H1 (cell line): ENCODE results near the gene SFTPB. TPM values are rescaled to one million over a fixed set of nuclear protein-coding genes. Genes with fewer than 3 reads are reported as not detected.

Experiments used
- CTCF ChIA-PET: fragments of 300-600 bp; sonication (Branson Sonifier 250); formaldehyde crosslinking; loops from one replicate; lab custom pipeline; 2021; ENCODE audit not compliant: partially characterized antibody; lab: Charles Lee
- POLR2A ChIA-PET: fragments of 300-600 bp; sonication (Branson Sonifier 250); formaldehyde crosslinking; loops from one replicate; lab custom pipeline; 2021; ENCODE audit warnings: inconsistent platforms; ENCODE audit not compliant: partially characterized antibody; lab: Charles Lee
- DNase-seq, 2 experiments: peaks; one replicate each; pipeline versions ENCODE4 v3.0.0 to v3.0.0-alpha.2; 2010 to 2022; ENCODE audit warnings: low spot score in 2 of 2, low read depth in 1 of 2, mixed read lengths in 1 of 2
- FAIRE-seq: peaks from 2 replicates; lab custom pipeline; 2011; peaks lifted over from hg19 to GRCh38; lab: Jason Lieb, UNC
- H2AFZ ChIP-seq: 2 replicates; pipeline ENCODE4 v1.8.1; 2012; ENCODE audit warnings: low read length, inconsistent platforms
- H2AK5ac ChIP-seq: 2 replicates; pipeline ENCODE4 v1.6.1; 2013; ENCODE audit warnings: low read depth, low read length
- H2BK120ac ChIP-seq: replicated peaks from 2 replicates; pipeline ENCODE3; 2013; ENCODE audit warnings: low read depth, low read length, inconsistent platforms
- H2BK12ac ChIP-seq: 2 replicates; pipeline ENCODE4 v1.6.1; 2013; ENCODE audit warnings: low read depth, low read length
- H2BK15ac ChIP-seq: 2 replicates; pipeline ENCODE4 v1.6.1; 2013; ENCODE audit warnings: low read length
- H2BK20ac ChIP-seq: 2 replicates; pipeline ENCODE4 v1.6.1; 2013; ENCODE audit warnings: low read length
- H2BK5ac ChIP-seq: 2 replicates; pipeline ENCODE4 v1.6.1; 2013; ENCODE audit warnings: low read depth, low read length
- H3K14ac ChIP-seq: 2 replicates; pipeline ENCODE4 v1.6.1; 2013; ENCODE audit warnings: inconsistent platforms; ENCODE audit not compliant: insufficient read length
- H3K18ac ChIP-seq: 2 replicates; pipeline ENCODE4 v1.6.1; 2013; ENCODE audit warnings: low read length; ENCODE audit errors: extremely low read depth
- H3K23ac ChIP-seq: 2 replicates; pipeline ENCODE4 v1.6.1; 2013; ENCODE audit warnings: inconsistent platforms; ENCODE audit not compliant: insufficient read length
- H3K23me2 ChIP-seq: 2 replicates; pipeline ENCODE4 v1.6.1; 2013; ENCODE audit warnings: low read depth, low read length
- H3K27ac ChIP-seq: 2 replicates; pipeline ENCODE4 v1.6.1; 2011; ENCODE audit warnings: low read depth, low read length, inconsistent platforms
- H3K27me3 ChIP-seq, 4 experiments: replicated peaks in 1 of 4; 1 replicate in 1 of 4; 2 replicates in 3 of 4; pipeline versions ENCODE4 v1.6.1 to v1.8.1; 2011 to 2013; ENCODE audit warnings: low read length in 3 of 4, mild to moderate bottlenecking in 3 of 4, inconsistent platforms in 2 of 4, mixed read lengths in 2 of 4, moderate library complexity in 1 of 4; ENCODE audit not compliant: control insufficient read depth in 3 of 4, insufficient read depth in 3 of 4; ENCODE audit errors: extremely low read depth in 1 of 4
- H3K36me3 ChIP-seq, 4 experiments: 2 replicates each; pipeline versions ENCODE4 v1.6.1 to v1.8.1; 2011 to 2013; ENCODE audit warnings: mild to moderate bottlenecking in 4 of 4, low read length in 3 of 4, moderate library complexity in 2 of 4, control low read depth in 1 of 4, inconsistent platforms in 1 of 4; ENCODE audit not compliant: insufficient read depth in 4 of 4, control insufficient read depth in 2 of 4
- H3K4ac ChIP-seq: replicated peaks from 2 replicates; pipeline ENCODE3; 2013; ENCODE audit warnings: low read length, low read depth, mixed read lengths, inconsistent platforms; ENCODE audit not compliant: insufficient read length
- H3K4me1 ChIP-seq, 4 experiments: replicated peaks in 1 of 4; 1 replicate in 1 of 4; 2 replicates in 3 of 4; pipeline versions ENCODE4 v1.6.1 to v1.8.1; 2011 to 2013; ENCODE audit warnings: low read length in 3 of 4, inconsistent platforms in 2 of 4, mixed read lengths in 1 of 4; ENCODE audit not compliant: insufficient read depth in 4 of 4, control insufficient read depth in 3 of 4
- H3K4me2 ChIP-seq, 2 experiments: 2 replicates each; pipeline versions ENCODE4 v1.6.1 to v1.8.1; 2011 to 2013; ENCODE audit warnings: low read depth in 2 of 2, low read length in 2 of 2, control low read depth in 1 of 2, inconsistent platforms in 1 of 2, mild to moderate bottlenecking in 1 of 2; ENCODE audit not compliant: insufficient read depth in 1 of 2
- H3K4me3 ChIP-seq, 4 experiments: fragments of 200-600, 300-600 bp in 1 of 4; sonication (generic), shearing (Covaris generic), sonication (Bioruptor Twin) in 1 of 4; 2 replicates each; pipeline versions ENCODE4 v1.5.1 to v1.8.1; 2011 to 2016; ENCODE audit warnings: low read length in 4 of 4, low read depth in 3 of 4, control low read depth in 2 of 4, inconsistent platforms in 2 of 4, mild to moderate bottlenecking in 2 of 4, mixed read lengths in 1 of 4, moderate library complexity in 1 of 4; ENCODE audit not compliant: insufficient read depth in 2 of 4; ENCODE audit errors: extremely low read depth in 1 of 4
- H3K56ac ChIP-seq: replicated peaks from 2 replicates; pipeline ENCODE3; 2013; ENCODE audit warnings: low read depth, mild to moderate bottlenecking, mixed read lengths, low read length, inconsistent platforms; ENCODE audit not compliant: insufficient read length
- H3K79me1 ChIP-seq: 2 replicates; pipeline ENCODE4 v1.6.1; 2013; ENCODE audit warnings: low read depth, low read length, control low read depth
- H3K79me2 ChIP-seq, 2 experiments: 2 replicates each; pipeline versions ENCODE4 v1.6.1 to v1.8.1; 2012 to 2013; ENCODE audit warnings: low read length in 2 of 2, mild to moderate bottlenecking in 2 of 2, inconsistent platforms in 1 of 2; ENCODE audit not compliant: insufficient read depth in 2 of 2, control insufficient read depth in 1 of 2
- H3K9ac ChIP-seq, 4 experiments: replicated peaks in 1 of 4; 1 replicate in 1 of 4; 2 replicates in 3 of 4; pipeline versions ENCODE4 v1.6.1 to v1.8.1; 2011 to 2013; ENCODE audit warnings: low read depth in 3 of 4, low read length in 3 of 4, control low read depth in 2 of 4, mild to moderate bottlenecking in 2 of 4, moderate library complexity in 2 of 4, inconsistent platforms in 1 of 4; ENCODE audit errors: extremely low read depth in 1 of 4
- H3K9me3 ChIP-seq, 2 experiments: 2 replicates each; pipeline versions ENCODE4 v1.6.1 to v1.8.1; 2012 to 2013; ENCODE audit warnings: mild to moderate bottlenecking in 2 of 2, moderate library complexity in 2 of 2, control low read depth in 1 of 2, inconsistent platforms in 1 of 2, low read depth in 1 of 2, low read length in 1 of 2, mixed read lengths in 1 of 2; ENCODE audit not compliant: insufficient read depth in 2 of 2
- H4K20me1 ChIP-seq, 2 experiments: replicated peaks in 1 of 2; 2 replicates each; pipeline versions ENCODE3 to v1.8.1; 2011 to 2013; ENCODE audit warnings: inconsistent platforms in 2 of 2, low read length in 2 of 2, mild to moderate bottlenecking in 1 of 2; ENCODE audit not compliant: insufficient read depth in 2 of 2, control insufficient read depth in 1 of 2
- H4K5ac ChIP-seq: 2 replicates; pipeline ENCODE4 v1.6.1; 2013; ENCODE audit warnings: low read length, low read depth, mixed read lengths, inconsistent platforms; ENCODE audit not compliant: insufficient read length
- H4K8ac ChIP-seq: 2 replicates; pipeline ENCODE4 v1.8.0; 2013; ENCODE audit warnings: mild to moderate bottlenecking, moderate library complexity, low read length, inconsistent platforms; ENCODE audit not compliant: insufficient read depth; ENCODE audit errors: extremely low read depth
- H4K91ac ChIP-seq: replicated peaks from 2 replicates; pipeline ENCODE3; 2013; ENCODE audit warnings: low read length, mixed read lengths, inconsistent platforms; ENCODE audit not compliant: insufficient read length
- ATF3 ChIP-seq: IDR thresholded peaks from 2 replicates; pipeline ENCODE4 v1.6.1; 2011; ENCODE audit warnings: low read depth, mild to moderate bottlenecking, low read length; ENCODE audit not compliant: insufficient read depth
- BRCA1 ChIP-seq: IDR thresholded peaks from 2 replicates; pipeline ENCODE4 v1.6.1; 2012; ENCODE audit warnings: low read depth, low read length, improper control_type of control experiment
- KDM4A ChIP-seq: IDR thresholded peaks from one replicate; pipeline ENCODE4 v1.7.1; 2012; ENCODE audit warnings: low read depth, mild to moderate bottlenecking, moderate library complexity, low read length, inconsistent platforms; ENCODE audit not compliant: severe bottlenecking
- RAD21 ChIP-seq, 2 experiments: IDR thresholded peaks in 1 of 2; conservative IDR thresholded peaks in 1 of 2; 2 replicates each; pipeline ENCODE4 v1.6.1; 2011; ENCODE audit warnings: low read depth in 2 of 2, low read length in 2 of 2, improper control_type of control experiment in 1 of 2, inconsistent platforms in 1 of 2, mild to moderate bottlenecking in 1 of 2, moderate library complexity in 1 of 2
- RFX5 ChIP-seq: IDR thresholded peaks from 2 replicates; pipeline ENCODE4 v1.6.1; 2011; ENCODE audit warnings: low read depth, low read length, improper control_type of control experiment, borderline replicate concordance
- TBP ChIP-seq: IDR thresholded peaks from 2 replicates; pipeline ENCODE4 v1.6.1; 2011; ENCODE audit warnings: low read depth, low read length, improper control_type of control experiment
- ZNF274 ChIP-seq: IDR thresholded peaks from 2 replicates; pipeline ENCODE4 v1.7.0; 2012; ENCODE audit warnings: low read length, borderline replicate concordance; ENCODE audit errors: extremely low read depth
- WGBS, 2 experiments: shearing (Covaris generic) in 1 of 2; methylation state at CpG; one replicate each; pipeline versions ENCODE4 v1.1.6 to v1.1.7; 2013 to 2015; ENCODE audit warnings: low lambda C conversion rate in 2 of 2, mixed read lengths in 2 of 2, inconsistent platforms in 1 of 2, low coverage in 1 of 2, missing lambda C conversion rate in 1 of 2; ENCODE audit not compliant: insufficient replicate concordance in 2 of 2, insufficient coverage in 1 of 2, insufficient read length in 1 of 2; ENCODE audit errors: extremely low coverage in 1 of 2, missing lambda C conversion rate in 1 of 2; 5-methylcytosine and 5-hydroxymethylcytosine counted together
- polyA plus RNA-seq, 7 experiments: library from polyadenylated mRNA; depleted of rRNA in 3 of 7; stranded (reverse) in 5 of 7; unstranded in 2 of 7; fragments of >200 nt in 5 of 7; fragments of 200-250 nt in 2 of 7; gene quantifications; 1 replicate in 5 of 7; 2 replicates in 1 of 7; 4 replicates in 1 of 7; pipeline versions ENCODE4 v1.2.1 to v1.2.3, GENCODE V29; 2011 to 2013; ENCODE audit warnings: missing spikeins in 2 of 7, mixed read lengths in 2 of 7
- total RNA-seq: library from RNA; stranded (reverse); fragmentation: NEBNext Ultra II Directional; extraction: Animal tissue kit (Norgen Biotek cat#: 25700); gene quantifications from 2 replicates; pipeline ENCODE4 v1.2.1, GENCODE V29; 2021
- TF ChIP-seq, protein P1 (sequence below): IDR thresholded peaks from 2 replicates; pipeline ENCODE4 v1.6.1; 2012; ENCODE audit warnings: inconsistent platforms

The SFTPB gene
- total and polyA plus RNA-seq, 2 of the 8 experiments (the other 6 are each of a cell fraction or from before 2014, with no cell fraction given) = not detected

GRCh38 chr2:85694052-85695025, 26.3 kb upstream of the SFTPB start, which contains the start of gene GNLY:
TSS of gene GNLY (plus strand) at chr2:85694358. CDS start at chr2:85694419, 61 bp downstream.
- FAIRE-seq (no peak), DNase-seq (no peak)
- Histone ChIP-seq H2BK20ac (peak within 1 kb of the TSS; percentile 32; the same call in 1 of the 2 replicates), H3K79me1 (no peaks in the 10 kb centered on the region), H4K5ac (no peak within 1 kb of the TSS), H3K4me2 (no peak within 1 kb of the TSS), H3K4me1 (peaks cover 0 to 2% (median 0%) of the 10 kb centered on the region in 4 experiments; a peak in 1 of 7 replicates), H2BK12ac (no peak within 1 kb of the TSS), H4K8ac (peak within 1 kb of the TSS; percentile 53; the same call in 1 of the 2 replicates), H2AFZ (0 out of 2 replicates have a peak within 1 kb of the TSS, but pooled peaks have one; percentile 39), H2BK5ac (no peak within 1 kb of the TSS), H3K4ac (no peak within 1 kb of the TSS), H3K23me2 (no peaks in the 10 kb centered on the region), H3K14ac (no peak within 1 kb of the TSS), H2BK15ac (peak within 1 kb of the TSS; percentile 61; the same call in 1 of the 2 replicates), H3K18ac (no peak within 1 kb of the TSS), H3K9me3 (no peaks in the 10 kb centered on the region), H3K79me2 (no peaks in the 10 kb centered on the region), H4K91ac (no peak within 1 kb of the TSS), H3K56ac (no peak within 1 kb of the TSS), H3K23ac (no peak within 1 kb of the TSS), H3K9ac (no peak within 1 kb of the TSS), H2BK120ac (no peak within 1 kb of the TSS), H4K20me1 (no peaks in the 10 kb centered on the region), H3K36me3 (no peaks in the 10 kb centered on the region), H3K4me3 (no peak within 1 kb of the TSS), H2AK5ac (0 out of 2 replicates have a peak within 1 kb of the TSS, but pooled peaks have one; percentile 39), H3K27me3 (no peaks in the 10 kb centered on the region), H3K27ac (no peak within 1 kb of the TSS)
- ChIA-PET POLR2A (interaction anchor here (0.6 to 1.7 kb wide), 3 partner anchors 15 to 78 kb away, joined by 3 read pairs; partner anchors contain the start of gene USP39), CTCF (interaction anchor here (0.5 to 6.1 kb wide), 10 partner anchors 11 to 120 kb away, joined by 3 to 36 read pairs (median 6); no protein-coding TSS in a partner anchor)
- WGBS, 2 experiments = 92% methylated on average over 15 of the region's 15 CpGs; no CpG with 5 or more reads in 1 of the 2 experiments
- TF ChIP-seq RFX5 = no peak
- TF ChIP-seq, protein P1, sequence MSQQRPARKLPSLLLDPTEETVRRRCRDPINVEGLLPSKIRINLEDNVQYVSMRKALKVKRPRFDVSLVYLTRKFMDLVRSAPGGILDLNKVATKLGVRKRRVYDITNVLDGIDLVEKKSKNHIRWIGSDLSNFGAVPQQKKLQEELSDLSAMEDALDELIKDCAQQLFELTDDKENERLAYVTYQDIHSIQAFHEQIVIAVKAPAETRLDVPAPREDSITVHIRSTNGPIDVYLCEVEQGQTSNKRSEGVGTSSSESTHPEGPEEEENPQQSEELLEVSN = no peak
- TF ChIP-seq KDM4A = no peak
- TF ChIP-seq ATF3 = no peak
- no peak for TF ChIP-seq RAD21 (IDR thresholded peaks at IDR 0.05 in 1 of 2, conservative IDR thresholded peaks at IDR 0.05 in 1 of 2; ENCODE audit: low read depth in 2 of 2, low read length in 2 of 2)
- no peak for TF ChIP-seq ZNF274
- TF ChIP-seq BRCA1 = no peak
- TF ChIP-seq TBP = no peak
